Stimulated activated CD8-positive, alpha-beta memory T cell treated with anti-CD3 and anti-CD28 coated beads, Interleukin-4, amount 100 ng/mL, for 1 hour (primary cell): Measurements from ENCODE around the gene MAGI2.

Experiments used
- DNase-seq, 2 donors: peaks; one replicate each; pipeline ENCODE4 v3.0.0-alpha.2; 2020; ENCODE audit warnings: low read depth in 2 of 2, low spot score in 1 of 2

The MAGI2 gene

DNA sequence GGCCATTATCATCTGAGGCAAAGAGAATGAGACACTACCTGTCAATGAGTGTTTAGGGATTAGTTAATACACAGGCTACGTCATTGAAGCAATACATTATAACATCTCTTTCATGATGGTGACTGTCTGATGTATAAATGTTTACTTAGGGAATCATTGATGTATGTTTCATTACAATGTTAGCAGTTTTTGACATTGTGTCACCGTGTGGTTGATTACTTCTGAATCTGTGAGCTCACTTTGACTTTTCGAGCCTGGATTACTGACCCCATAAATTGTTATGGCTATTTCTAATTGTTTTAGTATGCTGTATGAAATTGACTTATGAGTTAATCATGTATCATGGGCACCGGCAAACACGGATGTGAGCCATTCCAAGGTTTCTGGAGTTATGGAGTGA is 494.0 kb downstream of the MAGI2 start:
- no peak for DNase-seq

DNA sequence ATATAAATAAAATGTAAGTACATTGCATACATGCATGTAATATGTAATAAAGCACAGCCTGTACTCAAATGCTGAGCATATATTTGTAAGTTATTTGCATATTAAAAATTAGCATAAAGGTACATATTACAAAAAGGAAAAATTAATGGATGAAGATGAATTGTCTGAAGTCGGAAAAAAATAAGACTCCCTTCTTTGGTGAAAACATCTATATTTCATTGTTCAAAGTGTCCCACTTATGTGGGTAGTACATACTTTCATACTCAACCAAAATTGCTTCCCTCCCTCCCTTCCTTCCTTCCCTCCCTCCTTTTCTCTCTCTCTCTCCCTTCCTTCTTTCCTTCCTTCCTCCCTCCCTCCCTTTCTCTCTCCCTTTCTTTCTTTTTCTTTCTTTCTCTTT is 498.1 kb downstream of the MAGI2 start:
- no peak for DNase-seq

DNA sequence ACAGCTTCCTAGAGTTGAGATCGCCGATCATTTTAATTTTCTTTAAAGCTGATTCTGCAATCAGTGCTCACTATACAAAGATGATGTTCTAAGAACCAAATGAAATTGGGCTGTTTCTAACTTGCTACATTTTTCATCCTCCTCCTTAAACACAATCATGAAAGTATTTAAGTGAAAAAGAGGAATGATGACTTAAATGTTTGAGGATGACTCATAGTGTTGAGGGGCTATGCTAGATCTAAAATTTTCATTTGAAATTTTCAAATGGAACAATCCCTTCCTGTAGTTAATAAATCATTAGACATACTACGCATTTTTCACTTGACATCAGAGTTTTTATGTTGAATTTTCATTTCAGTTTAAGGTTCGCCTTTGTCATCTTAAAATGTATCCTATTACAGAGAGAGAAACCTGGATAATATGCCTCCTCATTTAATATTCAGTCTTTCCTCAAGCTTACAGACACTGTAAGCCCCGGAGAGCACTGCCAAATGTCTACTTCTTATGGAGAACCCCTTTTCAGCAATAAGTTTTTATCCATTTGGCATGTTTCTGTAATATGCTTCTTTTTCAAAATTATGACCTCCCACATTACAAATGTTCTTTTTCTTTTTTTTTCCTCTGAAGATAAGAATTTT is 499.6 kb downstream of the MAGI2 start:
- no peak for DNase-seq

DNA sequence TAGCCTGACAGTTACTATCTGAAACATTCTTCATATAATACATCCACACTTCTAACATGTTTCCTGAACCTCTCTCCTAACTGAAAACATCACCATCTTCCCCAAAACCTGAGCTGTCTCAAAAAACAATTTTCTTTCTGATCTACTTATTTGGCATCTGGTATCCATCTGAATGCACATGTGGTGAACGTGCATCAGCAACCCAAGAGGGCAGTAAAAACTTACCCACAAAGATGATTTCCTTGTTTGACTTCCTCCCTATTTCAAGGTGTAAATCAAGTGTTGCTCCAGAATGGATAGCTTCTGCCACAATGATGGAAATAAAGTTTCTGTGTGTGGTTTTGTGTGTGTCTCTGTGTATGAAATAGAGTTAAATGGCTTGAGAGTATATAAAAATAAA is 500.4 kb downstream of the MAGI2 start:
- no peak for DNase-seq

DNA sequence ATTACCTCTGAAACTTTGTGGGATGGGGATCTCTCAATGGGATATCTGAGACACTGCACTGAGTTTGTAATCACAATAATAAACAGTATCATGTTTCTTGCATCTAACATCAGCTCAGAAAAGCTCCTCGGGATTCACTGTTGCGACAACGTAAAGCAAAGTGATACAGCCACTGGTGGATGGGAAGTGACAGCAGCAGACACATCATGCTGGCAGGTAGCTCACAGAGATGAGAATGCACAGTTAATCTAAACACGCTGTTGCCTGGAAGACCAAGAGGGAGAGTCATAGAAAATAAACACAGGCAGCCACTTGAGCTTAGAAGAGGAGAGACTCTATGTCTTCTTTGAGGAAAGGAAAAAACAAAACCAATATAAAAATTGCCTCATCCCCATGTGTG is 513.8 kb downstream of the MAGI2 start:
- no peak for DNase-seq

DNA sequence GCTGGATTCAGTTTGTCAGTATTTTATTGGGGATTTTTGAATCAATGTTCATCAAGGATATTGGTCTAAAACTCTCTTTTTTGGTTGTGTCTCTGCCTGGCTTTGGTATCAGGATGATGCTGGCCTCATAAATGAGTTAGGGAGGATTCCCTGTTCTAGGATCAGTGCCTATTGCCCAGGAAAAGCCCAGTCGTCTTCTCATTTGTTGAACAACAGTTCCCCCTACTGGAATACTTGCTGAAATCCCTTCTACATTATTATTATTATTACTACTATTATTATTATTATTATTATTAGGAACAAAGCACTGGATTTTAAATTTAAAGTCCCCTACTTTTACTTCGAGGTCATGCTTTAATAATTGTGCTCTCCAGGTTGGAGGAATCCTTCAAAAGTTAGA is 528.9 kb downstream of the MAGI2 start:
- no peak for DNase-seq

DNA sequence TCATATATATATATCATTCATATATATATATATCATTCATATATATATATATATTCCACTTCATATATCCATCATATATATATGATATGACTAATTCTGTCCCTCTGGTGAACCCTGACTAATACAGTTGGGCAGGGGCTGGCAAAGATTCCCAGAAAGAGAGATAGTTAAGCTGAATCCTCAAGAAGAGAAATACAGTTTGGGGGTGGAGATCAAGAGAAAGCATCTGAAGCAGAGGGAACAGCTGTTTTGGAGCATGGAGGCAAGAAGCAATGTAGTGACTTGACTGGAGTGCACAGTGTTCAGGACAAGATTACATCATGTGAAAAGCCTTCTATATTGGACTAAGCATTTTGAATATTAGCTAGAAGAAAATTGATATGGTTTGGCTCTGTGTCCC is 540.7 kb downstream of the MAGI2 start:
- no peak for DNase-seq

DNA sequence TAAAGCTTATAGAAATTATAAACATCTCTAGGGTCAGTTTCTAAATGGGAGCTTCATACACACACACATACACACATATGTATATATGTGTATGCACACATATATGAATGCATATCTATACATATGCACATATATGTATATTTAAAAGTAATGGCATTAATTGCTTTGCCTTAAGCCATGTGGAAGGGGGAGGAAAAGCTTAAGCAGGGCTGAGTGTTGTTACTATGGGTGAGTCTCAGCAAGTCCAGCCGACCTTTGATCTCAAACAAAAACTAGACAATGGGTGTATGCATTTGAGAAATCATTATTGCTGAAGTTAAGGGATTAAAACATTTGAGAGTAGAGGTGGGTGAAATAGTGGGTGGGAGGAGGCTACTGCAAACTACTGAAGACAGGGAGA is 546.7 kb downstream of the MAGI2 start:
- DNase-seq = no peak

DNA sequence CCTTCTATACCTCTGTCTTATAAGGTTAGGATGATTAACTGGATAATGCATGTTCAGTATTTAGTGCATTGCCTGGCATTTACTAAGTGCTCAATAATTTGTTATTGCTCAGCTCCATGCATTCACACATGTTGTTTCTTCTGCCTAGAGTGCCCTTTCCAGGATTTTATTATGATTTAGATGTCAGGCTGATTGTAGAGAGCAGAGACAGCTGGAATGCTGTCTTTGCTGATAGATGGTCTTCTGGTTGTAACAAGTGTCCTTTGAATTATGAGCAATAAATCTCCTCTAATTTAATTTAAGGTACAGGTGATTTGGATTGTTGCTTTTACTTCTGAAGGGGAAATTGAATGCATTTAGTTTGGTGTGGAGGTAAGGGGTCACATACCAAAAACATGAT is 548.0 kb downstream of the MAGI2 start:
- DNase-seq = no peak

DNA sequence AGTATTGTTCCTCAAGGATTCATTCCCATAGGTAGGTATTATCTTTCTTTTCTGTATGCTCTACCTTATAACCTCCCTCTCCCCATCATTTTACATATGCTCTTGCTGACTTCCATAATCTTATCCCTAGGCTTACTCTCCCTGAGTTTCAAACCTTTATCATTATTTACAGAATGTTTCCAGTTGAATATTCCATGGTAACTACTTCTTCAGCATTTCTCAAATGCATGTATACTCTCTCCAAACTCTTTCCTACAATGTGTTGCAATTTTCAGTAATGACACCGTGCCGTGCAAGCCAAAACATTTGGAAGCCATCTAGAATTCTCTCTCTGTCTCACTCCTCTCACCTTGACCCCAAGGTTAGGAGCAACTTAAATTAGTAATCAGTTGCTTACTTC is 548.5 kb downstream of the MAGI2 start:
- no peak for DNase-seq

DNA sequence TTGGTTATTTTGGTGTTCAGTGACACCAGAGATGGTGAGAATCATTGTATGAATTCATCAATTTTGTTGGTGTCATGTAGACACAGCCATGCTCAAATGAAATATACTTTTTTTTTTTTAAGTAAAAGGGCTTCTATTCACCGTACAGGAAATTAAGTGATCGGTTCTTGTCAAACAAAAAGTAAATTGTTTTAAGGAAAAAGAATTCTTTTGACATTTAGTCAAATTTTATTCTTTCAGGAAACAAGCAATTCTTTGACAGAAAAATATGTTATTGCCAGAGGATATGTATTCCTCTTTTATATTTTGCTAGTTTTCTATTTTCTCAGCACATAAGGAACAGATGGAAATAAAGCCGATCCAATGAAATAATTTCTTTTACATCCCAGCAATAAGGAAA is 551.9 kb downstream of the MAGI2 start:
- DNase-seq = no peak

DNA sequence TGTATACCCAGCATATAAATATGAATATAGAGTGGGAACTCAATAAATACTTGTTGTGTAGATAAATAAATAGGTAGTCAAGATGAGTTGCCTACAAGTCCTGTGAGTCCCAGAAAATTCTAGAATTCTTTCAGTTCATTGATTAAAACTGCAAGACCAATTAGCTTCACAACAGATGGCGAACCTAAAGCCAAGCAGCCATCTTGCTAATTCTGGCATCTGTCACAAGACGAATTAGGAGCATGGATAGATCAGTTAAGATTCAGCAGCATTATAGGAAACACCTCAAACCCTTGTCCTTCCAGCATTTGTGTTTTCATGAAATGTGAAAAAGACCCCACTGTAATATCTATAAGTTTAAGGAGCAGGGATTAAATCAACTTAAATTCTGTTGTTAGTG is 552.7 kb downstream of the MAGI2 start:
- no peak for DNase-seq

DNA sequence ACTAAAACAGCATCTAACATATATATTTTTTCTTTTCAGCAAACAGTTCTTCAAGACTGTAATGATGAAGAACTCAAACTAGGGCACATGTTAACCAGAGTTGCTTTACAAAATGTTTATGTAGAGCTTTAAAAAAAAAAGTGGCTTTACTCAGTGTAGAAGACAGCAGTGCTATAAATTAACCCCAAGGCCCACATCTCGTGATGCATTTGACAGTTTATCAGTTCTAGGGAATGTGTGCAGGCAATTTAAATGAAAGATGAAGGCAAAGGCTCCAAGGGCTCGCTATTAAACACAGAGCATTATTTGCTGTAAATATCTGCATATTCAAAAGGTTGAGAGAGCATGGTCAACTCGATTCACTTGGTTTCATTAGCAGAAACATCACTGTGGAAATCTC is 558.1 kb downstream of the MAGI2 start:
- no peak for DNase-seq

DNA sequence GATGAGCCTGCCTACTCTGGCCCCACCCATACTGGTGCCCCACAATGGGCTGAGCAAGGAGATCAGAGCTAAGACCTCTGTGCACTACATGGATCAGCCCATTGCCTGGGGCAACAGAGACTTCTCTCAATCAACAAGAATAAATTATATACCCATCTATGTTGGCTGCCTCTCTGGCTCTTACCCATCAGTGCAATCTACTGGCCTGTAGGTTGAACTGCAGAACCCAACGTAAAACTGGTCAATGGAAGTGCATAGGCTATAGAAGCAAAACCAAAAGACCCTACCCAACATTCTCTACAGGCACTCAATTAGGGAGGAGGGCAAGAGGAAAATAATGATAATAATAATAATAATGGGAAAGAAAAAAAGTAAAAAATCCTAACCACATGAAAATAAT is 574.3 kb downstream of the MAGI2 start:
- DNase-seq = no peak

DNA sequence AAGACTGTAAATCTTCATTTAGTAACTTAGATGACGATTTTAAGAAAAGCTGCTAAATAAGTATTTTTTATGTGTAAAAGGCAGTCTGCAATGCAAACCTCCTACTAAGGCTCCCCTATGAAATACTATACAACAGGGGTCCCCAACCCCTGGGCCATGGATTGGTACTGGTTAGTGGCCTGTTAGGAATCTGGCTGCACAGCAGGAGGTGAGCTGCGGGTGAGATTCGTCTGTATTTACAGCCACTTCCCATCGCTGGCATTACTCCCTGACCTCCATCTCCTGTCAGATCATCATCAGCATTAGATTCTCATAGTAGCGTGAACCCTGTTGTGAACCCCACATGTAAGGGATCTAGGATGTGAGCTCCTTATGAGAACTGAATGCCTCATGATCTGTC is 580.4 kb downstream of the MAGI2 start:
- no peak for DNase-seq

DNA sequence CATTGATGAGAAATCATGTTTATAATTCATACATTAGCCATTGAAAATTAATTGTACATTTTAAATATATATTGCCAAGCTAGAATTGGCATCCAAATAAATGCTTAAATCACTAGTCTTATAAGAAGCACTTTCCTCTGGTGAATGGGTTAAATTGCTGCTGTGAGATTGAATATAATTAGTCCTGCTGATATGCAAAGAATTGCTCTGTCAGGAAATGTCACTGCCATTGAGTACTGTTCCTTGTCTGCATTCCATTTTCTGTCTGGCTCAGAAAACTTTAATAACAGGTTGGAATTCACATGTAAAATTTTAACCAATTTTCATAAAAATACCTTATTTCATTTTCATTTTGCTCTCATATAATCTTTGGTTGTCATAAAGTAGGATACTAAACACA is 589.1 kb downstream of the MAGI2 start:
- no peak for DNase-seq

DNA sequence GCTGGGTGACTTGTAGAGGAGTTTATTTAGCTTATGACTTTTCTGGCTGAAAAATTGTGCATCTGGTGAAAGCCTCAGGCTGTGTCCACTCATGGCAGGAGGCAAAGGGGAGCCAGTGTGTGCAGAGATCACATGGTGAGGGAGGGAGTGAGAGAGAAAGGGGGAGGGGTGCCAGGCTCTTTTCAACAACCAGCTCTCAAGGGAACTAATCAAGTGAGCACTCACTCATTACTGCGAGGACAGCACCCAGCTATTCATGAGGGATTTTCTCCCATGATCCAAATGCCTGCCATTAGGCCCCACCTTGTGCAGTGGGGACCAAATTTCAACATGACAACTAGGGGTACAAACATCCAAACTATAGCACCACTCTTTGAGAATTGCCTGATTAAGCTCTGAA is 590.2 kb downstream of the MAGI2 start:
- DNase-seq = no peak

DNA sequence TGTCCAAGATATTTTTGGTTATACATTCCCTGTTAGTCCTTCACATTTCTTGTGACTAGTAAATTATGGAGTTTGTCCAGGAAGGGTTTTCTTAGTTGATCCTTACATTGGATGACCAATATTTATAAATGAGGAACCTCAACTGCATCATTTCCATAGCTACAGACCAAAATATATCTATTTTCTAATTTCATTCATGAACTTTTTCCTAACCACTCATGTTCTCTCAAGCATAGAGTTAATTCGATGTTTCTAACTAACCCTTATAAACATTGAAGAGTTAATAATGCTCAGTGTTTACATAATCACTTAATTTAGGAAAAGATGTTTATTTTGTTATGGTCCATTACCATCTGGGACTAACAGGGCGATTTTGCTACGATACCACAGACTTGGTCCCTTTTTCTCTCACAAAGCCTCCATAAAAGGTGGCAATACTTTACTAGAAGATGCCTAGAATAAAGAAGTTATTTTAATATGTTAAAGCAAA is 591.0 kb downstream of the MAGI2 start:
- DNase-seq = no peak

DNA sequence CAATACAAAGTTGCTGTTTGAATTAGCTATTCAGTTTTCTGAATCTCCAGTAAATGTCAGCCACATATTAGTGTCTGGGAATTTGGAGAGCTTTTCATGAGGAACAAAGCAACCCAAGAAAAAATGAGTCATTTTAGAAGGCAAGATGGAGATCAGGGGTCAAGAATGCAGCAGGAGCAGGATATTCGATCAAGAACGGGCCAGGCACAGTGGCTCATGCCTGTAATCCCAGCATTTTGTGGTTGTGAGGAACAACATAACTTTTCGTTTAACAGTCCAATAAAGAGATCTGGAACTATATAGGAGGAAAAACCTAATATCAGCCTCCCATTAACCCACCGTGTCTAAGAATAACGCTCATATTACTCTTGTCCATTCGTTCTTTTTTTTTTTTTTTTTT is 600.5 kb downstream of the MAGI2 start:
- DNase-seq = no peak

DNA sequence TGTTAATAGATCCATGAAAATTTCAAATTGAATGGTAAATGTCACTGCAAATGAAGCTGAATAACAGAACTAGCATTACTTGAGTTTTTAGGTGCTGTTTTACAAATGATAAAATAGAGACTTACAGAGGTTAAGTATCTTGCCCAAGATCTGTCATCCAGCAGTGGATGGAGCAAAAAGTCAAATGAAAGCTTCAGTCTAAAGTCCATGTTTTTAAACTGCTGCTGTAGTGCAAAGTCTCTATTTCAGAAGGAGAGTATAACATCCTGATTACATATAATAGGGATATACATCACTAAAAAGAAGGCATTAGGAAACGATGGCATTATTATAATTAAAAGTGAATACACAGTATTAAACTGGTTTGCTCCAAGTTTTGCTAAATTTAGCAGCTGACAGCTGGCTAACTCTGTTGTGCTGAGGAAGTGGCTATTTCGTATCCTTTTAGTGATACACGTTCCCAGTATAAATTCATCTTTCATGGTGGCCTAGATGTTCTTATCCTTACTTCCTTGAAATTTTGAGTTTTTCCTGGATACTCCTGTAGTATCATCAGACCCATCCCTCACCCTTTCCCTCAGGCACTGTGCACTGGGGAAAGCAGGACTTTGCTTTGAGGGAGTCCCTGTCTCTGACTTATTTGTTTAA is 603.2 kb downstream of the MAGI2 start:
- no peak for DNase-seq

DNA sequence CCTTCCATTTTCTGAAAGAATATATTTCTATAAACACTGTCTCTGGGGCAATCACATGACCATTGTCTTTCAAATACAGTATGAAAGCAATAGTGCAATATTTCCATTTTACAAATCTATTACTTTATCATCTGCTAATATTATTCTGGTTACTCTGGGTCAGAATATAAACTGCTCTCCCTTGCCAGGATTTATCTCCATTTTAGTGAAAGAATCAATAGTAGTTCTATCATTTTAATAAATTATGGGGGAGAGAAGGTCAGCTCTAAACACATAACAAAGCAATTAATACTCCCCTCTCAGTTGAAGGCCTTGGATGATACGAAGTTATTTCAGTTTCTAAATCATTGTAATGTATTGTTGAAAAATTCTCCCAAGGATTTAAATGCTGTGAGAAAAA is 608.3 kb downstream of the MAGI2 start:
- no peak for DNase-seq

DNA sequence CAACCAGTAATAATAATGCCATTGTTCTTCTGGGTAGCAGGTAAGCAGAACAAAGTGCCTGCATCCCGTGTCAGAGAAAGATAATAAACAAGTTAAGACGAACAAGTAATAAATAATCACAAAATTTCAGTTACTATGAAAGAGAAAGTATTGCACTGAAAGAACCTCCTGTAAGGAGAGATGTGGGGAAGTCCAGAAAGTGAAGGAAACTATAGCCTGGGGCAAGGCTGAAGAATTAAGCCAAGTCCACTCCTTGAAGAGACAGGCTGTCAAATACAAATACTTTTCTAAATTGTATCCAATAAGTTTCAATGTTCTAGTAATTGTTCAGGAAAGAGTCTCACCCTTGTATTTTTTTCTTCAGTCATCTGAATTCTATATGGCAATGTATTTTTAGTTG is 611.4 kb downstream of the MAGI2 start:
- DNase-seq = no peak

DNA sequence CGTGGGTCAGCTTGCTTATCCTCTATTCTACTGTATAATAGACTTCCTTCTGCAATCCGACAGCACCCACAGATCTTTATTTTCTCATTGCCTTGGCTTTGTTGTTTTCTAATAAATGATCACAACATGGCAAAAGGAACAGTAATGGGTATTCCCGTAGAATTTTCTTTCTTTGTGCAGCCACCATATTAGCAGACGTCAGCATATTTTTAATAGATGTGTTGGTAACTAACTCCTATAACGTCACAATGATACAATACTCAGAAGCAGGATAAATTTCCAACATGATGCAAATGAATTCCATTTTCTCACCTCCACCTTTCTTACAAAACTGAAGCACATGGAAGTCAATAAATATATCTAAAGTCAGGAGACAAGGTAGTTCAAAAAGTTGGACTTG is 617.6 kb downstream of the MAGI2 start:
- DNase-seq = no peak
